ENCODE results near the gene EPRS1.

DNA sequence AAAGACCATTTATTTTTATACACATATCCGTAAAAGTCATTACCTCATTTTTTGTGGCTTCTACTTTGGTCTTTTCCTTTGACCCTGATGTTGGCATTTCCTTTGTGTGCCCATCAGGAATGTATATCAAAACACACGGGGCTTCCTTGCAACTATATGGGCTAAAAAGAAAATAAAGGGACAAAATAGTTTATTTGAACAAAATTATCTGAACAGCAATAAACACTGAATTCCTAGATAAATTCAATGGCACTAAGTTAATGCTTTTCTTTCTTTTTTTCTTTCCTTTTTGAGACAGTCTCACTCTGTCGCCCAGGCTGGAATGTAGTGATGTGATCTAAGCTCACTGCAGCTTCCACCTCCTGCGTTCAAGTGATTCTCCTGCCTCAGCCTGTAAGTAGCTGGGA, 45.2 kb downstream of the EPRS1 start:
- TF ChIP-seq, protein P1, sequence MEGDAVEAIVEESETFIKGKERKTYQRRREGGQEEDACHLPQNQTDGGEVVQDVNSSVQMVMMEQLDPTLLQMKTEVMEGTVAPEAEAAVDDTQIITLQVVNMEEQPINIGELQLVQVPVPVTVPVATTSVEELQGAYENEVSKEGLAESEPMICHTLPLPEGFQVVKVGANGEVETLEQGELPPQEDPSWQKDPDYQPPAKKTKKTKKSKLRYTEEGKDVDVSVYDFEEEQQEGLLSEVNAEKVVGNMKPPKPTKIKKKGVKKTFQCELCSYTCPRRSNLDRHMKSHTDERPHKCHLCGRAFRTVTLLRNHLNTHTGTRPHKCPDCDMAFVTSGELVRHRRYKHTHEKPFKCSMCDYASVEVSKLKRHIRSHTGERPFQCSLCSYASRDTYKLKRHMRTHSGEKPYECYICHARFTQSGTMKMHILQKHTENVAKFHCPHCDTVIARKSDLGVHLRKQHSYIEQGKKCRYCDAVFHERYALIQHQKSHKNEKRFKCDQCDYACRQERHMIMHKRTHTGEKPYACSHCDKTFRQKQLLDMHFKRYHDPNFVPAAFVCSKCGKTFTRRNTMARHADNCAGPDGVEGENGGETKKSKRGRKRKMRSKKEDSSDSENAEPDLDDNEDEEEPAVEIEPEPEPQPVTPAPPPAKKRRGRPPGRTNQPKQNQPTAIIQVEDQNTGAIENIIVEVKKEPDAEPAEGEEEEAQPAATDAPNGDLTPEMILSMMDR (IDR thresholded peaks at IDR 0.05; ENCODE audit: poor library complexity, severe bottlenecking): no peak
- no peak for TF ChIP-seq RAD21 (conservative IDR thresholded peaks at IDR 0.05)

Data from neural cell (in vitro differentiated cells).